H1 (cell line): ENCODE data around the gene PTGIR. TPM values are rescaled to one million over a fixed set of nuclear protein-coding genes. Genes with fewer than 3 reads are reported as not detected.

Experiments used
- CTCF ChIA-PET: fragments of 300-600 bp; sonication (Branson Sonifier 250); formaldehyde crosslinking; loops from one replicate; lab custom pipeline; 2021; ENCODE audit not compliant: partially characterized antibody; lab: Charles Lee
- POLR2A ChIA-PET: fragments of 300-600 bp; sonication (Branson Sonifier 250); formaldehyde crosslinking; loops from one replicate; lab custom pipeline; 2021; ENCODE audit warnings: inconsistent platforms; ENCODE audit not compliant: partially characterized antibody; lab: Charles Lee
- DNase-seq, 2 experiments: peaks; one replicate each; pipeline versions ENCODE4 v3.0.0 to v3.0.0-alpha.2; 2010 to 2022; ENCODE audit warnings: low spot score in 2 of 2, low read depth in 1 of 2, mixed read lengths in 1 of 2
- FAIRE-seq: peaks from 2 replicates; lab custom pipeline; 2011; peaks lifted over from hg19 to GRCh38; lab: Jason Lieb, UNC
- H2AFZ ChIP-seq: 2 replicates; pipeline ENCODE4 v1.8.1; 2012; ENCODE audit warnings: low read length, inconsistent platforms
- H2AK5ac ChIP-seq: 2 replicates; pipeline ENCODE4 v1.6.1; 2013; ENCODE audit warnings: low read depth, low read length
- H2BK120ac ChIP-seq: replicated peaks from 2 replicates; pipeline ENCODE3; 2013; ENCODE audit warnings: low read depth, low read length, inconsistent platforms
- H2BK12ac ChIP-seq: 2 replicates; pipeline ENCODE4 v1.6.1; 2013; ENCODE audit warnings: low read depth, low read length
- H2BK15ac ChIP-seq: 2 replicates; pipeline ENCODE4 v1.6.1; 2013; ENCODE audit warnings: low read length
- H2BK20ac ChIP-seq: 2 replicates; pipeline ENCODE4 v1.6.1; 2013; ENCODE audit warnings: low read length
- H2BK5ac ChIP-seq: 2 replicates; pipeline ENCODE4 v1.6.1; 2013; ENCODE audit warnings: low read depth, low read length
- H3K14ac ChIP-seq: 2 replicates; pipeline ENCODE4 v1.6.1; 2013; ENCODE audit warnings: inconsistent platforms; ENCODE audit not compliant: insufficient read length
- H3K18ac ChIP-seq: 2 replicates; pipeline ENCODE4 v1.6.1; 2013; ENCODE audit warnings: low read length; ENCODE audit errors: extremely low read depth
- H3K23ac ChIP-seq: 2 replicates; pipeline ENCODE4 v1.6.1; 2013; ENCODE audit warnings: inconsistent platforms; ENCODE audit not compliant: insufficient read length
- H3K23me2 ChIP-seq: 2 replicates; pipeline ENCODE4 v1.6.1; 2013; ENCODE audit warnings: low read depth, low read length
- H3K27ac ChIP-seq: 2 replicates; pipeline ENCODE4 v1.6.1; 2011; ENCODE audit warnings: low read depth, low read length, inconsistent platforms
- H3K27me3 ChIP-seq, 4 experiments: replicated peaks in 1 of 4; 1 replicate in 1 of 4; 2 replicates in 3 of 4; pipeline versions ENCODE4 v1.6.1 to v1.8.1; 2011 to 2013; ENCODE audit warnings: low read length in 3 of 4, mild to moderate bottlenecking in 3 of 4, inconsistent platforms in 2 of 4, mixed read lengths in 2 of 4, moderate library complexity in 1 of 4; ENCODE audit not compliant: control insufficient read depth in 3 of 4, insufficient read depth in 3 of 4; ENCODE audit errors: extremely low read depth in 1 of 4
- H3K36me3 ChIP-seq, 4 experiments: 2 replicates each; pipeline versions ENCODE4 v1.6.1 to v1.8.1; 2011 to 2013; ENCODE audit warnings: mild to moderate bottlenecking in 4 of 4, low read length in 3 of 4, moderate library complexity in 2 of 4, control low read depth in 1 of 4, inconsistent platforms in 1 of 4; ENCODE audit not compliant: insufficient read depth in 4 of 4, control insufficient read depth in 2 of 4
- H3K4ac ChIP-seq: replicated peaks from 2 replicates; pipeline ENCODE3; 2013; ENCODE audit warnings: low read length, low read depth, mixed read lengths, inconsistent platforms; ENCODE audit not compliant: insufficient read length
- H3K4me1 ChIP-seq, 4 experiments: replicated peaks in 1 of 4; 1 replicate in 1 of 4; 2 replicates in 3 of 4; pipeline versions ENCODE4 v1.6.1 to v1.8.1; 2011 to 2013; ENCODE audit warnings: low read length in 3 of 4, inconsistent platforms in 2 of 4, mixed read lengths in 1 of 4; ENCODE audit not compliant: insufficient read depth in 4 of 4, control insufficient read depth in 3 of 4
- H3K4me2 ChIP-seq, 2 experiments: 2 replicates each; pipeline versions ENCODE4 v1.6.1 to v1.8.1; 2011 to 2013; ENCODE audit warnings: low read depth in 2 of 2, low read length in 2 of 2, control low read depth in 1 of 2, inconsistent platforms in 1 of 2, mild to moderate bottlenecking in 1 of 2; ENCODE audit not compliant: insufficient read depth in 1 of 2
- H3K4me3 ChIP-seq, 4 experiments: fragments of 200-600, 300-600 bp in 1 of 4; sonication (generic), shearing (Covaris generic), sonication (Bioruptor Twin) in 1 of 4; 2 replicates each; pipeline versions ENCODE4 v1.5.1 to v1.8.1; 2011 to 2016; ENCODE audit warnings: low read length in 4 of 4, low read depth in 3 of 4, control low read depth in 2 of 4, inconsistent platforms in 2 of 4, mild to moderate bottlenecking in 2 of 4, mixed read lengths in 1 of 4, moderate library complexity in 1 of 4; ENCODE audit not compliant: insufficient read depth in 2 of 4; ENCODE audit errors: extremely low read depth in 1 of 4
- H3K56ac ChIP-seq: replicated peaks from 2 replicates; pipeline ENCODE3; 2013; ENCODE audit warnings: low read depth, mild to moderate bottlenecking, mixed read lengths, low read length, inconsistent platforms; ENCODE audit not compliant: insufficient read length
- H3K79me1 ChIP-seq: 2 replicates; pipeline ENCODE4 v1.6.1; 2013; ENCODE audit warnings: low read depth, low read length, control low read depth
- H3K79me2 ChIP-seq, 2 experiments: 2 replicates each; pipeline versions ENCODE4 v1.6.1 to v1.8.1; 2012 to 2013; ENCODE audit warnings: low read length in 2 of 2, mild to moderate bottlenecking in 2 of 2, inconsistent platforms in 1 of 2; ENCODE audit not compliant: insufficient read depth in 2 of 2, control insufficient read depth in 1 of 2
- H3K9ac ChIP-seq, 4 experiments: replicated peaks in 1 of 4; 1 replicate in 1 of 4; 2 replicates in 3 of 4; pipeline versions ENCODE4 v1.6.1 to v1.8.1; 2011 to 2013; ENCODE audit warnings: low read depth in 3 of 4, low read length in 3 of 4, control low read depth in 2 of 4, mild to moderate bottlenecking in 2 of 4, moderate library complexity in 2 of 4, inconsistent platforms in 1 of 4; ENCODE audit errors: extremely low read depth in 1 of 4
- H3K9me3 ChIP-seq, 2 experiments: 2 replicates each; pipeline versions ENCODE4 v1.6.1 to v1.8.1; 2012 to 2013; ENCODE audit warnings: mild to moderate bottlenecking in 2 of 2, moderate library complexity in 2 of 2, control low read depth in 1 of 2, inconsistent platforms in 1 of 2, low read depth in 1 of 2, low read length in 1 of 2, mixed read lengths in 1 of 2; ENCODE audit not compliant: insufficient read depth in 2 of 2
- H4K20me1 ChIP-seq, 2 experiments: replicated peaks in 1 of 2; 2 replicates each; pipeline versions ENCODE3 to v1.8.1; 2011 to 2013; ENCODE audit warnings: inconsistent platforms in 2 of 2, low read length in 2 of 2, mild to moderate bottlenecking in 1 of 2; ENCODE audit not compliant: insufficient read depth in 2 of 2, control insufficient read depth in 1 of 2
- H4K5ac ChIP-seq: 2 replicates; pipeline ENCODE4 v1.6.1; 2013; ENCODE audit warnings: low read length, low read depth, mixed read lengths, inconsistent platforms; ENCODE audit not compliant: insufficient read length
- H4K8ac ChIP-seq: 2 replicates; pipeline ENCODE4 v1.8.0; 2013; ENCODE audit warnings: mild to moderate bottlenecking, moderate library complexity, low read length, inconsistent platforms; ENCODE audit not compliant: insufficient read depth; ENCODE audit errors: extremely low read depth
- H4K91ac ChIP-seq: replicated peaks from 2 replicates; pipeline ENCODE3; 2013; ENCODE audit warnings: low read length, mixed read lengths, inconsistent platforms; ENCODE audit not compliant: insufficient read length
- CBX5 ChIP-seq: fragments of 300-800, 300-1000 bp; sonication (generic); IDR thresholded peaks from 2 replicates; pipeline ENCODE4 v1.7.1; 2016; ENCODE audit warnings: antibody characterized with exemption, low read length, low read depth
- CBX8 ChIP-seq: fragments of 300-800, 300-1000 bp; sonication (generic); IDR thresholded peaks from 2 replicates; pipeline ENCODE4 v1.7.1; 2016; ENCODE audit warnings: low read depth, low read length, borderline replicate concordance
- POLR2A ChIP-seq, 2 experiments: IDR thresholded peaks; 1 replicate in 1 of 2; 2 replicates in 1 of 2; pipeline ENCODE4 v1.6.1; 2011; ENCODE audit warnings: low read depth in 2 of 2, low read length in 2 of 2, mild to moderate bottlenecking in 2 of 2; ENCODE audit errors: control extremely low read depth in 1 of 2
- SP1 ChIP-seq: IDR thresholded peaks from 2 replicates; pipeline ENCODE4 v1.6.1; 2011; ENCODE audit warnings: low read depth, low read length
- SUZ12 ChIP-seq: fragments of 200-600 bp; sonication (generic); IDR thresholded peaks from 2 replicates; pipeline ENCODE4 v1.6.1; 2012; ENCODE audit warnings: mild to moderate bottlenecking, inconsistent platforms, low read length, moderate library complexity, mixed read lengths
- TAF7 ChIP-seq: optimal IDR thresholded peaks from 2 replicates; pipeline ENCODE3; 2011; ENCODE audit warnings: low read depth, mild to moderate bottlenecking, inconsistent platforms, low read length, moderate library complexity, borderline replicate concordance
- USF2 ChIP-seq: IDR thresholded peaks from 2 replicates; pipeline ENCODE4 v1.6.1; 2011; ENCODE audit warnings: low read length, improper control_type of control experiment
- WGBS, 2 experiments: shearing (Covaris generic) in 1 of 2; methylation state at CpG; one replicate each; pipeline versions ENCODE4 v1.1.6 to v1.1.7; 2013 to 2015; ENCODE audit warnings: low lambda C conversion rate in 2 of 2, mixed read lengths in 2 of 2, inconsistent platforms in 1 of 2, low coverage in 1 of 2, missing lambda C conversion rate in 1 of 2; ENCODE audit not compliant: insufficient replicate concordance in 2 of 2, insufficient coverage in 1 of 2, insufficient read length in 1 of 2; ENCODE audit errors: extremely low coverage in 1 of 2, missing lambda C conversion rate in 1 of 2; 5-methylcytosine and 5-hydroxymethylcytosine counted together
- polyA plus RNA-seq, 7 experiments: library from polyadenylated mRNA; depleted of rRNA in 3 of 7; stranded (reverse) in 5 of 7; unstranded in 2 of 7; fragments of >200 nt in 5 of 7; fragments of 200-250 nt in 2 of 7; gene quantifications; 1 replicate in 5 of 7; 2 replicates in 1 of 7; 4 replicates in 1 of 7; pipeline versions ENCODE4 v1.2.1 to v1.2.3, GENCODE V29; 2011 to 2013; ENCODE audit warnings: missing spikeins in 2 of 7, mixed read lengths in 2 of 7
- total RNA-seq: library from RNA; stranded (reverse); fragmentation: NEBNext Ultra II Directional; extraction: Animal tissue kit (Norgen Biotek cat#: 25700); gene quantifications from 2 replicates; pipeline ENCODE4 v1.2.1, GENCODE V29; 2021

Gene PTGIR
- total and polyA plus RNA-seq, 2 of the 8 experiments (the other 6 are each of a cell fraction or from before 2014, with no cell fraction given) = 0.15 TPM; not detected in 1

- H4K20me1 ChIP-seq = peaks cover 20 to 39% of the 10 kb centered on the region in 2 experiments
Measured at GRCh38 chr19:46606681-46607447, 18.0 kb downstream of the PTGIR start.

More at GRCh38 chr19:46606681-46607447, 18.0 kb downstream of the PTGIR start:
- no peak overlapping the region for H3K4me2 ChIP-seq
- no peak overlapping the region for H3K18ac ChIP-seq
- no peaks in the 10 kb centered on the region for H3K9me3 ChIP-seq
- H2BK120ac ChIP-seq = no peak overlapping the region
- 88% methylated on average over 12 of the region's 12 CpGs; no CpG with 5 or more reads in 1 of the 2 experiments for WGBS, 2 experiments
- ChIA-PET POLR2A (interaction anchor here (1.0 to 2.2 kb wide), 4 partner anchors 15 to 135 kb away, joined by 3 to 7 read pairs (median 4); no protein-coding TSS in a partner anchor), CTCF (interaction anchor here (0.6 to 3.4 kb wide), 11 partner anchors 7 to 678 kb away, joined by 3 to 21 read pairs (median 4); no protein-coding TSS in a partner anchor)
- no peak overlapping the region for H2BK20ac ChIP-seq
- peaks cover 16% of the 10 kb centered on the region for H3K79me1 ChIP-seq
- H3K27me3 ChIP-seq = no peaks in the 10 kb centered on the region
- no peak overlapping the region for H2AK5ac ChIP-seq
- H3K4me1 ChIP-seq = peaks cover 0 to 19% (median 9%) of the 10 kb centered on the region in 4 experiments; a peak in 5 of 7 replicates
- H3K4me3 ChIP-seq = no peak overlapping the region
- H3K9ac ChIP-seq = no peak overlapping the region
- no peak overlapping the region for H3K14ac ChIP-seq
- H3K56ac ChIP-seq = no peak overlapping the region
- H3K23ac ChIP-seq = no peak overlapping the region
- no peak for FAIRE-seq
- H4K91ac ChIP-seq = no peak overlapping the region
- TF ChIP-seq SP1 (no peak), SUZ12 (no peak), CBX5 (no peak), TAF7 (no peak), USF2 (no peak), CBX8 (no peak), POLR2A (IDR thresholded peaks at IDR 0.05; ENCODE audit: control extremely low read depth in 1 of 2, low read depth in 2 of 2, low read length in 2 of 2) (no peak)
- TF ChIP-seq, all 59 proteins: peak for 0
- peaks cover 15 to 31% of the 10 kb centered on the region in 2 experiments for H3K79me2 ChIP-seq
- no peak overlapping the region for H4K5ac ChIP-seq
- H3K27ac ChIP-seq = no peak overlapping the region
- no peak overlapping the region for H4K8ac ChIP-seq
- DNase-seq = no peak
- no peak overlapping the region for H2BK15ac ChIP-seq
- no peak overlapping the region for H2BK5ac ChIP-seq
- H2AFZ ChIP-seq = no peak overlapping the region
- H3K36me3 ChIP-seq = peaks cover 16 to 44% (median 40%) of the 10 kb centered on the region in 4 experiments; a peak in 7 of 8 replicates
- H2BK12ac ChIP-seq = no peak overlapping the region
- H3K23me2 ChIP-seq = peaks cover 7% of the 10 kb centered on the region; the same call in 1 of the 2 replicates
- H3K4ac ChIP-seq = no peak overlapping the region
